DND-41 (cell line): ENCODE results near the gene FGFR2.

Experiments used
- ATAC-seq: fragments of 200-7000 bp; cut with Tn5 transposase; 3 replicates; pipeline ENCODE4 v1.9.1; 2021; ENCODE audit warnings: low read depth; ENCODE audit not compliant: insufficient read depth
- DNase-seq: peaks from one replicate; pipeline ENCODE4 v3.0.0-alpha.2; 2020
- H2AFZ ChIP-seq: 2 replicates; pipeline ENCODE4 v1.6.0; 2012; ENCODE audit warnings: low read depth, low read length
- H3K27ac ChIP-seq: 2 replicates; pipeline ENCODE4 v1.5.1; 2012; ENCODE audit warnings: low read length, inconsistent platforms
- H3K27me3 ChIP-seq: fragments of 200-600 bp; sonication (generic); 2 replicates; pipeline ENCODE4 v1.6.0; 2012; ENCODE audit warnings: low read length, mild to moderate bottlenecking, inconsistent platforms; ENCODE audit not compliant: insufficient read depth, poor library complexity
- H3K36me3 ChIP-seq: 2 replicates; pipeline ENCODE4 v1.5.1; 2012; ENCODE audit warnings: low read length, inconsistent platforms; ENCODE audit not compliant: insufficient read depth
- H3K4me1 ChIP-seq: 2 replicates; pipeline ENCODE4 v1.5.1; 2012; ENCODE audit warnings: mild to moderate bottlenecking, low read length; ENCODE audit not compliant: insufficient read depth
- H3K4me2 ChIP-seq: 2 replicates; pipeline ENCODE4 v1.6.0; 2012; ENCODE audit warnings: mild to moderate bottlenecking, moderate library complexity, low read length, inconsistent platforms; ENCODE audit not compliant: insufficient read depth
- H3K4me3 ChIP-seq, 2 experiments: fragments of 200-600 bp in 1 of 2; shearing (Covaris generic) in 1 of 2; 2 replicates each; pipeline ENCODE4 v1.5.1; 2012 to 2016; ENCODE audit warnings: inconsistent platforms in 2 of 2, low read length in 2 of 2, mild to moderate bottlenecking in 2 of 2, low read depth in 1 of 2, moderate library complexity in 1 of 2
- H3K79me2 ChIP-seq: 2 replicates; pipeline ENCODE4 v1.6.0; 2012; ENCODE audit warnings: low read length, inconsistent platforms; ENCODE audit not compliant: insufficient read depth
- H3K9ac ChIP-seq: 2 replicates; pipeline ENCODE4 v1.6.0; 2012; ENCODE audit warnings: low read depth, mild to moderate bottlenecking, inconsistent platforms, low read length, moderate library complexity
- H3K9me3 ChIP-seq: 2 replicates; pipeline ENCODE4 v1.5.1; 2012; ENCODE audit warnings: low read length, moderate library complexity, mild to moderate bottlenecking, inconsistent platforms; ENCODE audit not compliant: insufficient read depth, severe bottlenecking
- H4K20me1 ChIP-seq: 2 replicates; pipeline ENCODE4 v1.6.0; 2012; ENCODE audit warnings: low read length; ENCODE audit not compliant: insufficient read depth
- EZH2 ChIP-seq: IDR thresholded peaks from 3 replicates; pipeline ENCODE4 v1.6.1; 2012; ENCODE audit warnings: borderline replicate concordance, low read depth, mild to moderate bottlenecking, moderate library complexity, low read length, inconsistent platforms; ENCODE audit not compliant: severe bottlenecking
- TF ChIP-seq, protein P1 (sequence below): IDR thresholded peaks from 2 replicates; pipeline ENCODE4 v1.5.1; 2012; ENCODE audit warnings: borderline replicate concordance, low read length, moderate library complexity, mild to moderate bottlenecking; ENCODE audit not compliant: poor library complexity, severe bottlenecking; ENCODE audit errors: extremely low read depth

The FGFR2 gene

DNA sequence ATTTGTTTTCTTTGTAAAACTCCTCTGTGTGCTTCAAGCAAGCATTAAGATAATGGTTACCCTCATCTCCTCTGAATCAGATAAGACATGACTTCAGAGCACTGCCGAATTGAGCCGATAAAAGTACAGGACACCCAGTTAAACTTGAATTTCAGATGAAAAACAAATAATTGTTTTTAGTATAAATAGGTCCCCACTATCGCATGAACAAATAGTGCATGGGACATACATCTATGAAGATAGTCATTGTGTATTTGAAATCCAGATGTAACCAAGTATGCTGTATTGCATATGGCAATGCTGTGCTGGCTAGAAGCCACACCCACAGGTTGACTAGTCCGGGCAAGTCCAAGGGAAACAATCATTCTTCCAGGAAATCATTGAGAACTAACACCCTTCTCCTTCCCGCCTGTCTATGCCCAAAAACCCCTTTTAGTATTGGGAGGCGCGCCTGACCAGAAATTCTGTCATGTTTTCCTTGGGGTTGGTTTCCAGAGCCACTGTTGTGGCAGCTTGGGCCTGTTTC is 12.6 kb upstream of the FGFR2 start:
- Histone ChIP-seq H3K9ac (no peak overlapping the region), H3K79me2 (no peaks in the 10 kb centered on the region), H3K27ac (no peak overlapping the region), H3K4me2 (no peak overlapping the region), H3K4me3 (no peak overlapping the region), H3K9me3 (no peaks in the 10 kb centered on the region), H2AFZ (no peak overlapping the region), H4K20me1 (no peaks in the 10 kb centered on the region), H3K36me3 (no peaks in the 10 kb centered on the region), H3K27me3 (no peaks in the 10 kb centered on the region), H3K4me1 (no peaks in the 10 kb centered on the region)
- DNase-seq (no peak), ATAC-seq (no peak)
- no peak for TF ChIP-seq EZH2
- TF ChIP-seq, protein P1, sequence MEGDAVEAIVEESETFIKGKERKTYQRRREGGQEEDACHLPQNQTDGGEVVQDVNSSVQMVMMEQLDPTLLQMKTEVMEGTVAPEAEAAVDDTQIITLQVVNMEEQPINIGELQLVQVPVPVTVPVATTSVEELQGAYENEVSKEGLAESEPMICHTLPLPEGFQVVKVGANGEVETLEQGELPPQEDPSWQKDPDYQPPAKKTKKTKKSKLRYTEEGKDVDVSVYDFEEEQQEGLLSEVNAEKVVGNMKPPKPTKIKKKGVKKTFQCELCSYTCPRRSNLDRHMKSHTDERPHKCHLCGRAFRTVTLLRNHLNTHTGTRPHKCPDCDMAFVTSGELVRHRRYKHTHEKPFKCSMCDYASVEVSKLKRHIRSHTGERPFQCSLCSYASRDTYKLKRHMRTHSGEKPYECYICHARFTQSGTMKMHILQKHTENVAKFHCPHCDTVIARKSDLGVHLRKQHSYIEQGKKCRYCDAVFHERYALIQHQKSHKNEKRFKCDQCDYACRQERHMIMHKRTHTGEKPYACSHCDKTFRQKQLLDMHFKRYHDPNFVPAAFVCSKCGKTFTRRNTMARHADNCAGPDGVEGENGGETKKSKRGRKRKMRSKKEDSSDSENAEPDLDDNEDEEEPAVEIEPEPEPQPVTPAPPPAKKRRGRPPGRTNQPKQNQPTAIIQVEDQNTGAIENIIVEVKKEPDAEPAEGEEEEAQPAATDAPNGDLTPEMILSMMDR: no peak

DNA sequence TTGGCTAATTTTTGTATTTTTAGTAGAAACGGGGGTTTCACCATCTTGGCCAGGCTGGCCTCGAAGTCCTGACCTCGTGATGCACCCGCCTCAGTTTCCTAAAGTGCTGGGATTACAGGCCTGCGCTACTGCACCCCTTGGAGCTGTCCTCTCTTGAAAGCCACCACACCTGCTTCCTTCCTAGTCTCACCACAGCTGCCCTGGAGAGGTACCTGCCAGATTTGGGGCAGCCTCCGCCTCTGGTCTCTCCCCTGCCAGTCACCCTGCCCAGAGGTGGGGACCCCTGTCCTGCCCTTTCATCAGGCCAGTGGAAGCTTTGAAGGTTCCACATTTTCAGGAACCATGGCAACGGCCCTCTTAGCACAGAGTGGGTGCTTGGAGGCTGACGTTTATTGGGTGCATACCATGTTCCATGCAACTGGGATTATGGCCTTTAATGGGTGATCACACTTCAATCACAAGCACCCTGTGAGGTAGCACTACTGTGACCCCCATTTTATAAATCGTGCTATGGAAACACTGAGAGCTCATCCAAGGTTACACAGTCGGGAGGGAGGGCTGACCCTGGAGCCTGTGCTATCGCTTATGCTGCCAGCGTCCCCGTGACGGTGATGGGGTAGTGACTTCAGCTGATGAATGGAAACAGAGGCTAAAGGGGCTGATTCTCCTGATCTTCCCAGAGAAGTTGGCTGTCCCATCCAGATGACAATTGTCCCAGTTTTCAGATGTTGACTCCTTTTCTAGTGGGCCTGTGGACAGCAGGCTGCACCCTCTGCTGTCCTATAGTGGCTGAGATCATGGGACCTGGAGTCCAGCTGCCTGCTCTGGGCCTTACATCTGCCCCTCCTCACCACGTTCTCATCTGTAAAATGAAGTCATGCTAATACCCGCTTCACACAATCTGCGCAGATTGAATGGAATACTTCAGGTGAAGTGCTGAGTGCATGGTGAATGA is 11.5 kb upstream of the FGFR2 start:
- H3K36me3 ChIP-seq: no peaks in the 10 kb centered on the region
- H3K9ac ChIP-seq: no peak overlapping the region
- DNase-seq (no peak), ATAC-seq (no peak)
- no peak overlapping the region for H3K4me2 ChIP-seq
- H3K4me3 ChIP-seq: no peak overlapping the region
- no peaks in the 10 kb centered on the region for H4K20me1 ChIP-seq
- H3K27ac ChIP-seq: no peak overlapping the region
- no peaks in the 10 kb centered on the region for H3K27me3 ChIP-seq
- no peaks in the 10 kb centered on the region for H3K79me2 ChIP-seq
- H2AFZ ChIP-seq: no peak overlapping the region
- no peaks in the 10 kb centered on the region for H3K9me3 ChIP-seq
- no peaks in the 10 kb centered on the region for H3K4me1 ChIP-seq
- no peak for TF ChIP-seq EZH2
- TF ChIP-seq, protein P1: no peak

DNA sequence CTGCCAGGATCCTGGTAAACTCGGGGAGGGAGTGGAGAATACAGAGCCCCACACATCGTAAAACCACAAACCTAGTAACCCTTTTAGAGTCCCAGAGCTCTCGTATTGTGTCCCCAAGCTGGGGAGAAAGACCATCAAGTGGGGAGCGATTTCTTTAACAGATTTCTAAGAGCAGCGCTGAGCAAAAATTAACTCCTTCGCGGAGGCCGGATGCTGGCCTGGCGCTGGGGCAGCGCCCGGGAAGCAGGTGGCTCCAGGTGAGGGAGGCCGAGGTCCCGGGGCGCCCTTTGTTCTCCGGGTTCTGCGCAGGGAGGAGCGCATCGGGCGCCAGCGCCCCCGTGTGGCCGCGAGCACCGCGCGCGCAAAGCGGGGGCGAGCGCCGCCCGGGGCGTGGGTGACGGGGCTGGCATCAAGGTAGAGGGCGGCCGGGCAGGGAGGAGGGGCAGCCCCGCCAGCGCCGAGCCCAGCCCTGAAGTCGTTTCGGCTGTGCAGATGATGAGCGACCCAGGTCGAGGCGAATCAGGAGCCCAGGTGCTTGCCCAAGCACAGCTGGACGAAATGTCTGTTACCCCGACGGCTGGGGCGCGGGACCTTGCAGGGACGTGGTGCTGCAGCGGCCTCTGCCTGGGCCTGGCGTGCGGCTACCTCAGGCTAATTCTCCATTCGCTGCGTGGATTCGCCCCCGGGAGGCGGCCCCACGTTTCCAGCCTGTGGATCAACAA is 10.4 kb upstream of the FGFR2 start:
- Histone ChIP-seq H3K9me3 (no peaks in the 10 kb centered on the region), H3K9ac (no peak overlapping the region), H3K4me3 (no peak overlapping the region), H3K4me2 (no peak overlapping the region), H3K4me1 (no peaks in the 10 kb centered on the region), H2AFZ (no peak overlapping the region), H4K20me1 (no peaks in the 10 kb centered on the region), H3K36me3 (no peaks in the 10 kb centered on the region), H3K27me3 (no peaks in the 10 kb centered on the region), H3K27ac (no peak overlapping the region), H3K79me2 (no peaks in the 10 kb centered on the region)
- no peak for ATAC-seq
- no peak for TF ChIP-seq EZH2
- TF ChIP-seq, protein P1: peak; percentile 25
- no peak for DNase-seq
